ENCODE results near the gene KCNJ9.

The KCNJ9 gene

GRCh38 chr1:160066829-160067745, 14.3 kb upstream of the KCNJ9 start:
- peak in 8 of 56 donors; percentile 24 to 56 (median 42) for DNase-seq

DNA sequence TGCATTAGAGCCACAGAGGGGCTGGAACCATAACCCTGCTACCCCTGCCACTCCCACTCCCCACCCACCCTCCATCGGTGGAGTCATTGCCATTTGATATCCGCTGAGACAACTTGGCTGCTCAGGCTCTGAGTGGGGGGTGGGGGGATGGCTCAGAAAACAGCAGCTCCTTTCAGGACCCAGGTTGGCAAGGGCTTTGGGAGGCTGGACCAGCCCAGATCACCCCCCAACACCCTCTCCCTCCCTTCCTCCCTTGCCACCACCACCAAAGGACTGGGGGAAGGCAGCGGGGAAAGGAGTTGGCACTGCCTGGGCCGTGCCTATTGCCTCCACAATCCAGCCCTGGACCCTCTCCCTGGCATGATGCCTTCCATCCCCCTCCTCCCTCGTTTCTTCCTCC, 13.1 kb upstream of the KCNJ9 start:
- peak in 55 of 56 donors; percentile 40 to 95 (median 84) for DNase-seq

GRCh38 chr1:160069460-160070231, 11.7 kb upstream of the KCNJ9 start, which contains the start of gene KCNJ10:
KCNJ10 (minus strand) TSS chr1:160070160; CDS start chr1:160042532, 27,628 bp downstream.
- DNase-seq = peak in 8 of 56 donors; percentile 31 to 55 (median 49)

GRCh38 chr1:160070243-160071163, 10.8 kb upstream of the KCNJ9 start:
- peak in 55 of 56 donors; percentile 60 to 95 (median 88) for DNase-seq

DNA sequence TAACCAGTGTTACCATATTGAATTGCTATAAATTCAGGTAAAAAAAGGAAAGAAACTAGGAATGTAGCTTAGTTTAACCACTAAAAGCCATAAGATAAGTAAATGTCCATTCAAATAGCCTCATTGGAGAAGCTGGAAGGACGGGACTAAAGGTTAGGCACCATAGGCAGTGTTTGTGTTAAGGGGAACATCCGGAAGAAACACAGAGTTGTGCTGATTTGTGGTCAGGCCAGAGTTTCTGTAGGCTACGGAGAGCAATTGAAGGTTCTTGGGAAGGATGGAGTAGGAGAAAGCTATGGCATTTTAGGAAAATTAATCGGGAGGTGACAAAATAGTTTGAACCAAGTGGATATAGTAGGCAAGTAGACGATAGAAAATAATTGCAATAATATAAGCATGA, 10.0 kb upstream of the KCNJ9 start:
- DNase-seq = no peak

GRCh38 chr1:160074865-160075264, 6.5 kb upstream of the KCNJ9 start:
- no peak for DNase-seq

DNA sequence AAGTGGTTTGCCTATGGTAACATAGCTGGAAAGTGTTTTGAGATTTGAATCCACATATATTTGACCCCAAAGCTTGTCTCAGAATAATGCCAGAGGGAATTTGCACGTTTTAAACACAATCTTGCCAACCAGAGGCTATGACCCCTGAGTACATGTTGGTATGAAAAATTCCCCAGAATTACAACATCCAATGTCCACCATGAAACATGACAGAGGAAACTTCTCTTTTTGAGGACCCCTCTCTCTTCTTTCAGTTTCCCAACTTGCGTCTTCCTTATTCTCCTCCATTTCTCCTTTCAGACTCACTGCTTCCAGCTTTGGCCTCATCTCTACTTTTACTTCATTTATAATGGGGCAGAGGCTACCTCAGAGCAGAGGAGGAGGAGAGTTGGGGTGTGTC, 5.5 kb upstream of the KCNJ9 start:
- no peak for DNase-seq

- DNase-seq = no peak
Observed at GRCh38 chr1:160076295-160076694, 5.0 kb upstream of the KCNJ9 start.

GRCh38 chr1:160077486-160077885, 3.9 kb upstream of the KCNJ9 start:
- DNase-seq = no peak

- peak in 49 of 56 donors; percentile 17 to 90 (median 62) for DNase-seq
Observed at GRCh38 chr1:160078512-160079195, 2.7 kb upstream of the KCNJ9 start.

DNA sequence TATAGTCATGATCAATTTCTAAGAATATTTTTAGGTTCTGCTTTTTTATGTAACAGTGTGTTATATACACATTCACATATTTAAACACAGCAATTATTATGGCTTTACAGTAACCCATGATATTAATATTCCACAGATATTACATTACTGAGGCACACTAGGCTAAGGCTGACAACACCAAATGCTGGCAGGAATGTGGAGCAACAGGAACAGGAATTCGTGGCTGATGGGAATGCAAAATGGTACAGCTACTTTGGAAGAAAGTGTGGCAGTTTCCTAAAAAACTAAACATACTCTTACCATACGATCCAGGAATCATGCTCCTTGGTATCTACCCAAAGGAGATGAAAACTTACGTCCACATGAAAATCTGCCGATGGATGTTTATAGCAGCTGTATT, 1.9 kb upstream of the KCNJ9 start:
- no peak for DNase-seq

GRCh38 chr1:160080381-160081100, 797 bp upstream of the KCNJ9 start:
- no peak for DNase-seq

GRCh38 chr1:160082487-160082886, 1.1 kb downstream of the KCNJ9 start:
- no peak for DNase-seq

DNA sequence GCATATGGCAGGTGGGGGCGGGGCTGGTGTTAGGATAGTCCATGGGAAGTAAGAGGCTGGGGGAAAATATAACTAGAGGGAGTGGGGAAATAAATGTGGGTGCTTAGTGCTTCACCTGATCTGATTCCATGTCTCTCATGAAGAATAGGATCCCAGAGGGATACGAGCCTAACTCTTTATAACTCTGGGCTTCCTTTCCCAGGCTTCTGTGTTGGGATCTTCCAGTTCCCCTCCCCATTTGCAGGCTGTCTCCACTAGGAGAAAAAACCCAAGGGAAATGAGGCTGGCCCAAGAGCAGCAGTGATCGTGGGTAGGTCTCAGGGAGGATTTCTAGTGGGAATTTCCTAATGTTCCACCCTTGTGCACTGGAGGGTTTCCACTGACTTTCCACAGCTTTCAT, 1.6 kb downstream of the KCNJ9 start:
- DNase-seq = no peak

DNA sequence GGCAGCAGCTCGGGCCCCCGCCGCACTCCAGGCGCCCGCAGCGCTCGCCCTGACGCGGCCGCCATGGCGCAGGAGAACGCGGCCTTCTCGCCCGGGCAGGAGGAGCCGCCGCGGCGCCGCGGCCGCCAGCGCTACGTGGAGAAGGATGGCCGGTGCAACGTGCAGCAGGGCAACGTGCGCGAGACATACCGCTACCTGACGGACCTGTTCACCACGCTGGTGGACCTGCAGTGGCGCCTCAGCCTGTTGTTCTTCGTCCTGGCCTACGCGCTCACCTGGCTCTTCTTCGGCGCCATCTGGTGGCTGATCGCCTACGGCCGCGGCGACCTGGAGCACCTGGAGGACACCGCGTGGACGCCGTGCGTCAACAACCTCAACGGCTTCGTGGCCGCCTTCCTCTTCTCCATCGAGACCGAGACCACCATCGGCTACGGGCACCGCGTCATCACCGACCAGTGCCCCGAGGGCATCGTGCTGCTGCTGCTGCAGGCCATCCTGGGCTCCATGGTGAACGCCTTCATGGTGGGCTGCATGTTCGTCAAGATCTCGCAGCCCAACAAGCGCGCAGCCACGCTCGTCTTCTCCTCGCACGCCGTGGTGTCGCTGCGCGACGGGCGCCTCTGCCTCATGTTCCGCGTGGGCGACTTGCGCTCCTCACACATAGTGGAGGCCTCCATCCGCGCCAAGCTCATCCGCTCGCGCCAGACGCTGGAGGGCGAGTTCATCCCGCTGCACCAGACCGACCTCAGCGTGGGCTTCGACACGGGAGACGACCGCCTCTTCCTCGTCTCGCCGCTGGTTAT, 2.8 kb downstream of the KCNJ9 start:
- DNase-seq = peak in 9 of 56 donors; percentile 24 to 57 (median 37)

- no peak for DNase-seq
Observed at GRCh38 chr1:160084771-160085321, 3.5 kb downstream of the KCNJ9 start.

GRCh38 chr1:160085686-160086455, 4.5 kb downstream of the KCNJ9 start:
- DNase-seq = peak in 55 of 56 donors; percentile 32 to 96 (median 77)

DNA sequence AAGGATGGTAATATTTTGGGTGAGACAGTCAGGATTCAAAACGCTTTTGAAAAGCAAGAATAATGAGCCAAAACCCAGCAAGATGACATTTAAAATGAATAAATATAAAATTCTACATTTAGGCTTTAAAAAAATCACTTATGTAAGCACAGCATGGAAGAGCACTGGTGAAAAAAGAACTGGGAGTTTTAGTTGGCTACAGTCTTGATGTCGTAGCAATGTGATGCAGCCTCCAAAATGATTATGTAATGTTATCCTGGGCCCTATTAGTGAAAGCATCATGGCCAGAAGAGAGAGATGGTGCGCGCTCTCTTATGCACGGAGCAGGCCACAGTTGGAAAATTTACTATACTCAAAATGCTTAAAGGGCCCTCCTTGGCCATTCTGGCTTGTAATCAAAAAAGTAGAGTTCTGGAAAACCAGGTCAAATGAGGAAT, 5.1 kb downstream of the KCNJ9 start:
- DNase-seq = peak in 2 of 56 donors; percentile 21 to 45

Data from amygdala (tissue), 56 donors.